22Rv1 (cell line): ENCODE data around the gene NCKAP5L.
"Not testable (repeated sequence)": the region's sequence is repeated elsewhere in the genome, so short reads cannot be mapped to it uniquely, and the experiment has no call there.

ENCODE experiments used
- H3K27ac ChIP-seq: fragments of 450-650 bp; 2 replicates; pipeline ENCODE4 v1.5.1; 2017
- ZFX ChIP-seq: fragments of 450-650 bp; IDR thresholded peaks from 2 replicates; pipeline ENCODE4 v1.6.1; 2017; ENCODE audit warnings: antibody characterized with exemption, borderline replicate concordance
- TF ChIP-seq, protein P1 (sequence below): fragments of 450-650 bp; IDR thresholded peaks from 2 replicates; pipeline ENCODE4 v1.5.1; 2017; ENCODE audit warnings: mild to moderate bottlenecking

NCKAP5L gene

DNA sequence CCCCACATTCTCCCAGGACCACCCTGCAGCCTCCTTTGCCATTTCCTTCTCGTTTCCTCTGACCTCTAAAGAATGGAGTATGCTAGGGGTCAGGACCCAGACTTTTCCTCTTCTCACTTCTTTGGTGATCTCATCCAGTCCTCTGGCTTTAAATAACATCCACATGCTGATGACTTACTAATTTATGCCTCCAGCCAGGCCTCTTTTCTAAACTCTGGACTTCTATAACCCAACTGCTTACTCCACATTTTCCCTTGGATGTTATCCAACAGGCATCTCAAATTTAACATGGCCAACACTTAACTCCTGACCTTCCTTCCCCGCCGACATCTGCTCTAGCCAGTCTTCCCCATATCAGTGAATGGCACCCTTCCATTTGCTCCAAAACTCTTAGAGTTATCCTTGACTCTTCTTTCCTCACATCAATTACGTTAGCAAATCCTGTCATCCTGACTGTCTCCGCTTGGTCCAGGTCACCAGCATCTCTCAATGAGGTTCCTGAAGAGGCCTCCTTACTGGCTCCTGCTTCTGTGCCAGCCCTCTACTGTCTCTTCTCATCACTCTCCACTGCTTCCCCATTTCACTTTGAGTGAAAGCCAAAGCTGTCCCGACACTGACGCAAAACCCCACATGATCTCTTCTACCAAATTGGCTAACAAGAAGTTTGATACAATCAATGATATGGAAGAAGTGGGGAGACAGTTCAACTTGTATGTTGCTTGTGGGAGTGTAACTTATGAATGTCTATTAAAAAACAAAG lies 44.1 kb downstream of the NCKAP5L start:
- no peak overlapping the region for H3K27ac ChIP-seq
- no peak for TF ChIP-seq ZFX
- TF ChIP-seq, protein P1, sequence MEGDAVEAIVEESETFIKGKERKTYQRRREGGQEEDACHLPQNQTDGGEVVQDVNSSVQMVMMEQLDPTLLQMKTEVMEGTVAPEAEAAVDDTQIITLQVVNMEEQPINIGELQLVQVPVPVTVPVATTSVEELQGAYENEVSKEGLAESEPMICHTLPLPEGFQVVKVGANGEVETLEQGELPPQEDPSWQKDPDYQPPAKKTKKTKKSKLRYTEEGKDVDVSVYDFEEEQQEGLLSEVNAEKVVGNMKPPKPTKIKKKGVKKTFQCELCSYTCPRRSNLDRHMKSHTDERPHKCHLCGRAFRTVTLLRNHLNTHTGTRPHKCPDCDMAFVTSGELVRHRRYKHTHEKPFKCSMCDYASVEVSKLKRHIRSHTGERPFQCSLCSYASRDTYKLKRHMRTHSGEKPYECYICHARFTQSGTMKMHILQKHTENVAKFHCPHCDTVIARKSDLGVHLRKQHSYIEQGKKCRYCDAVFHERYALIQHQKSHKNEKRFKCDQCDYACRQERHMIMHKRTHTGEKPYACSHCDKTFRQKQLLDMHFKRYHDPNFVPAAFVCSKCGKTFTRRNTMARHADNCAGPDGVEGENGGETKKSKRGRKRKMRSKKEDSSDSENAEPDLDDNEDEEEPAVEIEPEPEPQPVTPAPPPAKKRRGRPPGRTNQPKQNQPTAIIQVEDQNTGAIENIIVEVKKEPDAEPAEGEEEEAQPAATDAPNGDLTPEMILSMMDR, result no peak

DNA sequence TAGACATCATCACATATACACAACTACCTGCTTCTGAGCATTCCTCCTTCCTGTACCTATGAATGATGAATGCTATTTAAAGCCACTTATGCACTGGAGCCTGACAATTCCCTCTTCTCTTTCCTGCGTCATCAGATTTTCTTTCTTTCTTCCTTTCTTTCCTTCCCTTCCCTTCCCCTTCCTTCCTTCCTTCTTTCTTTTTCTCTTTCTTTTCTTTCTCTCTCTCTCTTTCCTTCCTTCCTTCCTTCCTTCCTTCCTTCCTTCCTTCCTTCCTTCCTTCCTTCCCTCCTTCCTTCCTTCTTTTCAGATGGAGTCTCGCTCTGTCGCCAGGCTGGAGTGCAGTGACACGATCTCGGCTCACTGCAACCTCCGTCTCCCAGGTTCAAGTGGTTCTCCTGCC lies 47.3 kb downstream of the NCKAP5L start:
- not testable (repeated sequence) for H3K27ac ChIP-seq

DNA sequence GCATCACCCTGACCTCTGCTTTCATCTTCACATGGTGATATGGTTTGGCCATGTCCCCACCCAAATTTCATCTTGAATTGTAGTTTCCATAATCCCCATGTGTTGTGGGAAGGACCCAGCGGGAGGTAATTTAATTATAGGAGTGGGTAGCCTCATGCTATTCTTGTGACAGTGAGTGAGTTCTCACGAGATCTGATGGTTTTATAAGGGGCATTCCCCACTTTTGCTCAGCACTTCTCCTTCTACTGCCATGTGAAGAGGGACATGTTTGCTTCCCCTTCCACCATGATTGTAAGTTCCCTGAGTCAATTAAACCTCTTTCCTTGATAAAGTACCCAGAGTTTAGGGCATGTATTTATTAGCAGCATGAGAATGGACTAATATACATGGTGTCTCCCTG lies 48.6 kb downstream of the NCKAP5L start:
- no peak overlapping the region for H3K27ac ChIP-seq
- TF ChIP-seq, protein P1, result no peak
- TF ChIP-seq ZFX, result no peak

DNA sequence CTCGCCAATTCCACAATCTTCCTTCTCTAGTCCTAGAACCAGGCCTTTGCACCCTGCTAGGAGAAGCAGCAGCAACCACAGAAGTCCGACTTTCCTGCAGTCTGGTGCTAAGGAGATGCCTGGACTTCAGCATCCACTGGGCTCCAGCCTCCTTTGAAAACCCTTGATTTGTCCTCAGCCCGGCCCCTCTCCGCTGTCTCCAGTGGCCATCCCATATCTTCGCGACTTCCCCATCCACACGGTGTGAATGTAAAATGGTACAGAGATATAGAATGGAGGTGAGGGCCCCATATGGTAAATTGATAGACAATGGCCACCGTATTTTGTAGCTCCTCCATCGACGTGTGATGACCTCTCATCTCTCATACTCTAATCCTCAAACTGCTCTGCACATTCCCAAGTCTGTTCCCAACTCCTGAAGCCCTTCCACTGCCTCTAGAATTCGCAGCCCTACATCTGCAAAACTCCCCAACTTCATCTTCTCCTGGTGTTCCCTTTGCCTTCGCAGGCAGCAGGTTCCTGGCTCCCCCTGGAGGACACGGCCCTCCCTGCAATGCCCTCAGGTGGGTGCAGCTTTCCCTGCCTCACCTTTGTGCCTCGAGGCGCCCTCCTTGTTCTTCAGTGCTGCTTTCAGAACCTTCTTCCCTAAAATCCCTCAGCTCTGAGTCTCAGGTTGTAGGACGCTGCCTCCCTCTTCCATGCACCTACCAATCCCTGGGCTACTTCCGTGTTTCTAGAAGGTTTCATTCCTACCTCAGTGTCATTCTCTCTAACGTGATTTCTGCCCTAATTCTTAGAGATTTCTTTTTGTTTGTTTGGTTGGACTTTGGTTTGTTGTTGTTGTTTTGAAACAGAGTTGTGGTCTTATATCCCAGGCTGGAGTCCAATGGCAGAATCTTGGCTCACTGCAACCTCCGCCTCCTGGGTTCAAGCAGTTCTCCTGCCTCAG lies 50.1 kb downstream of the NCKAP5L start:
- H3K27ac ChIP-seq, result no peak overlapping the region
- TF ChIP-seq, protein P1, result peak; percentile 99
- TF ChIP-seq ZFX, result no peak

DNA sequence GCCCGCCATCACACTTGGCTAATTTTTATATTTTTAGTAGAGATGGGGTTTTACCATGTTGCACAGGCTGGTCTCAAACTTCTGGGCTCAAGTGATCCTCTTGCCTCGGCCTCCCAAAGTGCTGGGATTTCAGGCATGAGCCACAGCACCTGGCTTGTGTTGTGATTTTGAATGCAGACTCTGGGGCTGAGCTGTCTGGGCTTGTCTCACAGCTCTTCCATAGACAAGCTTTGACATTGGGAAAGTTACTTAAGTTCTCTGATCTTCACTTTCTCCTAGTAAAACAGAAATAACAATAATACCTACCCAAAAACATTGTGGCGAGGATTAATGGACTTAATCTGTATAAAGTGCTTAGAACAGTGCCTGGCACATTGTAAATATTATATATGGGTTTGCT lies 50.9 kb downstream of the NCKAP5L start:
- no peak for TF ChIP-seq ZFX
- TF ChIP-seq, protein P1, result no peak
- no peak overlapping the region for H3K27ac ChIP-seq

DNA sequence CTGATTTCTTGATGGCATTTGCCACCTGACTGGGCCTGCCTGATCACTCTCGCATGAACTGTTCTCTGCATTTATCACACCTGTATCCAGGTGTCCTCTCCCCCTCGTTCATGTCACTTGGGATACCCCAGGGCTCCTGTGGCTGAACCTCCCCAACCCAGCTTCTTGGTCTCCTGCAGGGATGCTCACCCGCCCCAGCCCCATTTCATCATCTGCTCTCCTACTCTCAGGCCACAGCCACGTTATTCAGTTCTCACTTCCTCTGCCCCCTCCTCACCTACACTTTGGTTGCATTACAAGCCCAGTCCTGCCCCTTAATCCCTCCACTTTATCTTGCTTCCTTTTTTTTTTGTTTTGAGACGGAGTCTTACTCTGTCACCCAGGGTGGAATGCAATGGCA lies 51.4 kb downstream of the NCKAP5L start:
- no peak overlapping the region for H3K27ac ChIP-seq
- TF ChIP-seq ZFX, result no peak
- TF ChIP-seq, protein P1, result no peak

DNA sequence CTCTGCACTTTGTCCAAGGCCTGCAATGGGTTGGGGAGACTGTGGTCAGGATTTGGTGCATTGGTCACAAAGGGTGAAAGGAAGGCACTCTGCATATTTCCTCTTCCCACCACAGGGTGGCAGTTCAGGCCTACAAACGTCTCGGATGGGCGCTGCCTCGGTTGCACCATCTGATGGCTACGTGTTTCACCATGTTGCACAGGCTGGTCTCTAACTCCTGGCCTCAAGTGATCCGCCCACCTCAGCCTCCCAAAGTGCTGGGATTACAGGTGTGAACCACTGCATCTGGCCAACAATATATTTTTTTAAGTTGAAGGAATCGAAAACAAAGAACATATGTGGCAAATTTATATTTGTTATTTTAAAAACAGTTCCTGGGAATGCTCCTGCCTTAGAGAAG lies 51.8 kb downstream of the NCKAP5L start:
- TF ChIP-seq ZFX, result no peak
- TF ChIP-seq, protein P1, result peak; percentile 95
- H3K27ac ChIP-seq, result no peak overlapping the region

DNA sequence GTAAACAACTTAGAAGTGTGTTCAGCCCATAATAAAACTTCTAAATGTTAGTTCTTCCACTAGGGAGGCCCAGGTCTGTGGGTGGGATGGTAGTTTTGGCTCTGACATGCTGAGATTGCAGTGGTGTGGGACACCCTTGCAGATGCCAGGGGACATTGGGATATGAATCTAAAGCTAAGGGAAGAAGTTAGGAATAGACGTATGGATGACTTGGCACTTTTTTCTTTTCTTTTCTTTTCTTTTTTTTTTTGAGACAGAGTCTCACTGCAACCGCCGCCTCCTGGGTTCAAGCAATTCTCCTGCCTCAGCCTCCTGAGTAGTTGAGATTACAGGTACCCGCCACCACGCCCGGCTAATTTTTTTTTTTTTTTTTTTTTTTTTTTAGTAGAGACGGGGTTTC lies 55.1 kb downstream of the NCKAP5L start:
- H3K27ac ChIP-seq, result not testable (repeated sequence)
